Ovary (tissue), 3 donors: ENCODE data around the gene TMPRSS4.

Source experiments
- EP300 ChIP-seq: sonication (generic); formaldehyde crosslinking; IDR thresholded peaks from one replicate; pipeline ENCODE4 v1.6.1; 2017; ENCODE audit warnings: antibody characterized with exemption
- POLR2A ChIP-seq: fragments of 450-650 bp; IDR thresholded peaks from one replicate; pipeline ENCODE4 v1.6.1; 2017; ENCODE audit warnings: antibody characterized with exemption, mild to moderate bottlenecking, moderate library complexity
- TF ChIP-seq, protein P1 (sequence below), 3 donors: fragments of 450-650 bp in 2 of 3; fragments of 200-600 bp in 1 of 3; IDR thresholded peaks; one replicate each; pipeline versions ENCODE4 v1.5.1 to v1.8.0; 2016 to 2022; ENCODE audit warnings: antibody characterized with exemption in 3 of 3, mild to moderate bottlenecking in 1 of 3
- donor health status: DM: no; HTN: no; CAD: no.

DNA sequence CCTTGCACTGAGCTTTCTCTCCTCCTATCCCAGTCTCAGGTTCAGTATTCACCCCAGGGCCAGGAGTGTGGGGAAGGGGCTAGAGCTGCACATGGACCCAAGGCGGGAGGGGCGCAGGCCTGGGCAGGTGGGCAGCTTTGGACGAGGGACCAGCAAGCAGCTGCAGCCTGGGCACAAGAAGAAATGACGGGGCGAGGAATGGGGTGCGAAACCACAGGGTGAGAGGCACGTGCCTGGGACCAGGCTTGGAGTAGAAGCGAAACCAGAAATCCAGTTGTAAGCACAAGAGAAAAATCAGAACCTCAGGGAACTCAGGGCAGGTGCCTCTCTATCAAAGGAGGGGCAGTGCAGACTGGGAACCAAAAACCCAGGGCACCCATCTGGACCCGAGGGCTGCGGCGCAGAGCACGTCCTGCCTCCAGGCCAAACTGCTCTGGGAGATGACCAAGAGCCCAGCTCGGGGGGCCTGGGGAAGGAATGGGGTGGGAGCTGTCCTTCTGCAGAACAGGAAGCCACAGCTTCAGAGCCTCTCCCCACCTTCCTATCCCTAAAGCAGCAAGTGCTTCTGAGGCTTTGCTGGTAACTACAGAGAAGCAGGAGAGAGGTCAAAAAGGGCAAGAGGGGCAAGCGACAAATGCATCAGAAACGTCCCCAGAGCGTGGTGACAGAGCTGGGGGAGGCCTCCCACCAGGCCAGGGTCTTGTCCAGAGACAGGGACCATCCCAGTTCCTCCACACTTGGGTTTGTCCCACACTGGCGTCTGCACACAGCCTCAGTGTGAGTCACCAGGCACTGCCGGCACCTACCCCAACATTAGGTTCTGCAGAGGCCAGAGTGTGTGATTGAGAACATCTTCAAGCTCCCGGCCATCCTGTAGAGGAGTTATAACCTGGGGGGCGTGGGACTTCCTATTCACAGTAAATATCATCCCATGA is 18.3 kb upstream of the TMPRSS4 start:
- TF ChIP-seq, protein P1, sequence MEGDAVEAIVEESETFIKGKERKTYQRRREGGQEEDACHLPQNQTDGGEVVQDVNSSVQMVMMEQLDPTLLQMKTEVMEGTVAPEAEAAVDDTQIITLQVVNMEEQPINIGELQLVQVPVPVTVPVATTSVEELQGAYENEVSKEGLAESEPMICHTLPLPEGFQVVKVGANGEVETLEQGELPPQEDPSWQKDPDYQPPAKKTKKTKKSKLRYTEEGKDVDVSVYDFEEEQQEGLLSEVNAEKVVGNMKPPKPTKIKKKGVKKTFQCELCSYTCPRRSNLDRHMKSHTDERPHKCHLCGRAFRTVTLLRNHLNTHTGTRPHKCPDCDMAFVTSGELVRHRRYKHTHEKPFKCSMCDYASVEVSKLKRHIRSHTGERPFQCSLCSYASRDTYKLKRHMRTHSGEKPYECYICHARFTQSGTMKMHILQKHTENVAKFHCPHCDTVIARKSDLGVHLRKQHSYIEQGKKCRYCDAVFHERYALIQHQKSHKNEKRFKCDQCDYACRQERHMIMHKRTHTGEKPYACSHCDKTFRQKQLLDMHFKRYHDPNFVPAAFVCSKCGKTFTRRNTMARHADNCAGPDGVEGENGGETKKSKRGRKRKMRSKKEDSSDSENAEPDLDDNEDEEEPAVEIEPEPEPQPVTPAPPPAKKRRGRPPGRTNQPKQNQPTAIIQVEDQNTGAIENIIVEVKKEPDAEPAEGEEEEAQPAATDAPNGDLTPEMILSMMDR (IDR thresholded peaks at IDR 0.05) = no peak
- no peak for TF ChIP-seq EP300
- no peak for TF ChIP-seq POLR2A
